Esophagus muscularis mucosa (tissue), 3 donors: Measurements from ENCODE around the gene SPEF2.

Experiments
- POLR2A ChIP-seq: fragments of 450-650 bp; IDR thresholded peaks from one replicate; pipeline ENCODE4 v1.6.1; 2017; ENCODE audit warnings: antibody characterized with exemption, moderate library complexity, mild to moderate bottlenecking, low read depth
- TF ChIP-seq, protein P1 (sequence below), 3 experiments: fragments of 200-600 bp in 2 of 3; fragments of 450-650 bp in 1 of 3; sonication (generic) in 2 of 3; IDR thresholded peaks; one replicate each; pipeline ENCODE4 v1.5.1; 2017 to 2019; ENCODE audit warnings: antibody characterized with exemption in 3 of 3, mild to moderate bottlenecking in 2 of 3, moderate library complexity in 1 of 3

DNA sequence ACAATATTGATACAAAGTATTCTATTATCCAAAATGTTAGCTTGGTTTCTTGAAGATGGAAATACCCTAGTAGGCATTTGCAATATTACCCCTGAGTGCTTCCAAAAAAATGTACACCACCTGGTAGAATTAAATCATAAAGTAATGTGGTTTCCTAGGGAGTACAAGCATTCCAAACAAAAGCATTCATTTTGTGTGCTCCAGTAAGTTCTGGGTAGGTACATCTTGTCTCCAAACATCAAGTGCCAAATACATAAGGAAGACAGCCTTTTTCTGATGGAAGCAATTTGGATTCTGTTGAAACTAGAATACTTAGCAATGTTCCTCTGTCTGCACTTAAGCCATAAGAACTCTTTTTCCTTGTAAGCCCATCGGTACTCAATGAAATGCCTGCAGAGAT is 165.9 kb downstream of the SPEF2 start:
- TF ChIP-seq, protein P1, sequence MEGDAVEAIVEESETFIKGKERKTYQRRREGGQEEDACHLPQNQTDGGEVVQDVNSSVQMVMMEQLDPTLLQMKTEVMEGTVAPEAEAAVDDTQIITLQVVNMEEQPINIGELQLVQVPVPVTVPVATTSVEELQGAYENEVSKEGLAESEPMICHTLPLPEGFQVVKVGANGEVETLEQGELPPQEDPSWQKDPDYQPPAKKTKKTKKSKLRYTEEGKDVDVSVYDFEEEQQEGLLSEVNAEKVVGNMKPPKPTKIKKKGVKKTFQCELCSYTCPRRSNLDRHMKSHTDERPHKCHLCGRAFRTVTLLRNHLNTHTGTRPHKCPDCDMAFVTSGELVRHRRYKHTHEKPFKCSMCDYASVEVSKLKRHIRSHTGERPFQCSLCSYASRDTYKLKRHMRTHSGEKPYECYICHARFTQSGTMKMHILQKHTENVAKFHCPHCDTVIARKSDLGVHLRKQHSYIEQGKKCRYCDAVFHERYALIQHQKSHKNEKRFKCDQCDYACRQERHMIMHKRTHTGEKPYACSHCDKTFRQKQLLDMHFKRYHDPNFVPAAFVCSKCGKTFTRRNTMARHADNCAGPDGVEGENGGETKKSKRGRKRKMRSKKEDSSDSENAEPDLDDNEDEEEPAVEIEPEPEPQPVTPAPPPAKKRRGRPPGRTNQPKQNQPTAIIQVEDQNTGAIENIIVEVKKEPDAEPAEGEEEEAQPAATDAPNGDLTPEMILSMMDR (IDR thresholded peaks at IDR 0.05): no peak
- no peak for TF ChIP-seq POLR2A
